Activated CD4-positive, alpha-beta T cell treated with anti-CD3 and anti-CD28 coated beads, Interleukin-2, amount 50 U/mL, for 48 hours (primary cell): ENCODE results near the gene COL21A1.
"Not testable (repeated sequence)": the region's sequence is repeated elsewhere in the genome, so short reads cannot be mapped to it uniquely, and the experiment has no call there.

ENCODE experiments used
- DNase-seq, 2 experiments: peaks; one replicate each; pipeline ENCODE4 v3.0.0-alpha.2; 2020

Gene COL21A1

DNA sequence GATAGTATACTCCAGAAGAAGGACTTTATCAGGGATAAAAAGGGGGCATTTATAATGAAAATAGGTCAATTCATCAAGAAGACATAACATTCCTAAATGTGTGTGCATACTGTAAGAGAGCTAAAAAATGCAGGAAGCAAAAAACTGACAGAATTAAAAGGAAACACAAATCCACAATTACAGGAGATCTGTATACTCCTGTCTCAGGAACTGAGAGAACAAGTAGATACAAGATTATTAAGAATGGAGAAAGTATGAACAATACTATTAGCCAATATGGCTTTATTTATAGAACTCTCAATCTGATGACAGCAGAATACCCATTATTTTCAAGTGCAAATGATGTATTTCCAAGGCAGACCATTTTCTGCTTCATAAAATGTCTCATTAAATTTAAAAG lies 204.3 kb downstream of the COL21A1 start:
- DNase-seq: no peak

- no peak for DNase-seq
Measured at GRCh38 chr6:56041591-56041990, 205.8 kb downstream of the COL21A1 start.

GRCh38 chr6:56040889-56041301 lies 206.5 kb downstream of the COL21A1 start:
- no peak for DNase-seq

GRCh38 chr6:56040223-56040622 lies 207.2 kb downstream of the COL21A1 start:
- DNase-seq: no peak

- no peak for DNase-seq
Measured at GRCh38 chr6:56038764-56039163, 208.6 kb downstream of the COL21A1 start.

DNA sequence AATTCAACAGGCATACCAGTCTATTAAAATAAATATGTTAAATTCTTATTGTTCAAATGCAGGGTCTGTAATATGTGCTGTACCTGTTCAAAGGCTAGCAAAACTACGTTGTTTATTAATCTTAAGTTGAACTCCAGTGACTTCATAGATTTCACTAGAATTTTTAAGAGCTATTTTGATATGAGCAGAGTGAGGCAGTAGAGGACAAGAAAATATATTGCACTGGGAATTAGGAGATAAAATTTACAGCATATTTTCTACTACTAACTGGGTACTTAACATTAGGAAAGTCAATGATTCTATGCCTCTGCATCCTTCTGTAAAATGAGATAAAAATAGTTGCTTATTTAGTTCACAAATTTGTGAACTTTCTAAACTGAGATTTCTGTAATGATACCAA lies 209.8 kb downstream of the COL21A1 start:
- DNase-seq: no peak

GRCh38 chr6:56036916-56037600 lies 210.3 kb downstream of the COL21A1 start:
- DNase-seq: no peak

GRCh38 chr6:56033401-56033800 lies 214.0 kb downstream of the COL21A1 start:
- no peak for DNase-seq

- DNase-seq: no peak
Measured at GRCh38 chr6:56032715-56033260, 214.6 kb downstream of the COL21A1 start.

GRCh38 chr6:56027865-56028264 lies 219.5 kb downstream of the COL21A1 start:
- no peak for DNase-seq

GRCh38 chr6:56026455-56027180 lies 220.8 kb downstream of the COL21A1 start:
- no peak for DNase-seq

DNA sequence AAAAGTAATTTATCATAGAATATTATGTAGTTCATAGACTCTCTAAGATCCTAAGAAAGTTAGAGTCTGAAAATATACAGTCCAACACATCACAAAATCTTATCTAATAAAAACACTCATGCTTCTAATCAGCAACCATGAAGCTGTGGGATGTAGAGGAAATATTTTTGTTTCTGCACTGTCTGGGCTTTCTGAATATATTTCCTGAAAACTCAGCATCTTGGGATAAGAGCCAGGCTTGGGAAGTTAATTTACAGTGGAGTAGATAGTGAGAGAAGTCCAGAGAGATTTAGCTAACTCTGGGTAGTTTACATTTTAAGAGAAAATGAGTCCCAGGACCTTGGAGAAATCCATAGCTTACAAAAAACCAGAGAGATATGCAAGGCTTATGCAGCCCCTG lies 221.6 kb downstream of the COL21A1 start:
- no peak for DNase-seq

DNA sequence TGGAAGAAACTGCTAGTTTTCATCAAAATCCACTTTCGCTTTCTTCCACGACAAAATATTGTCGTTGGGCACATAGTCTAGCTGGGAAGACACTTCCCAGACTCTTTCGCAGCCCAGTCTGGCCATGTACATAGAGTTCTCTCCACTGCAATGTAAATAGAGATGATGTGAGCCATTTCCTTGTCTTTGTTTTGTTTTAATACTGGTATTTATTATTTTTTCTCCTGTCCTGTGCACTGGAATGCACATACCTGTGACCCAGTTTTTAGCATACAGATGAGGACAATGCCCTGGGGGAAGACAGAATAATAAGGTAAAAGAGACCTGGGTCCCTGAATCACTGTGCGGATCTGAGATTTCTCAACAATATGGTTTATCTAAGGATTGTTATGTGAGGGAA lies 222.4 kb downstream of the COL21A1 start:
- no peak for DNase-seq

DNA sequence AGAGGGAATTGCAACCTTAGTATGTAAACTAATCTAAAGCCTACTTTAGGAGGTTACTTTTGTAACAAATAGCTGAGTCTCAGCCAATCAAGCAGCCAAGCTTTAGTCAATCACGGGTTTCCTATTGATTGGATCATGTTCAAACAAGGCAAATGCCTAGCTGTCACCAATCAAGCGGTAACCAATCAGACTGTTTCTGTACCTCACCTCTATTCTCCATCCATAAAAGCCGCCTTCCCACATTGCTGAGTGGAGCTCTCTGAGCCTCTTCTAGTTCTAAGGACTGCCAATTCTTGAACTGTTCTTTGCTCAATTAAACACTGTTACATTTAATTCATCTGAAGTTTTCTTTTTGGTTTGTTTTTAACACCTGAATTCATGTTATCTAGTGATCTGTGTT lies 223.6 kb downstream of the COL21A1 start:
- no peak for DNase-seq

DNA sequence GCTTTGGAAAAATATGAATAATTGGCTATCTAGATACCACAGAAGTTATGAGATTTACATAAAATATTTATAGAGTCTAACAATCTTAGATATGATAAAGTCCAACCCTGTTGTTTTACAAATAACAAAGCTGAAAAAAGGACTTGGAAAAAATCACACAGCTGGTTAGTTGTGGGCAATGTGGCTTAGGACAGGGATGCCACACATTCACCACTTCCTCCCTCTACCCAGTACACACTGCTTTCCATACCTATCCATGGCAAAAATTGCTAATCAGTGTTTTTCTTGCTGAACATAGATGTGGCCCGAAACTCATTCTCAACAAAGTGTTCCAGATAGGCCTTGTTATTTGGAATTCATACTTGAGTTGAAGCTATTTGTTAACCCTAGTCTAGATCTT lies 224.7 kb downstream of the COL21A1 start:
- no peak for DNase-seq

DNA sequence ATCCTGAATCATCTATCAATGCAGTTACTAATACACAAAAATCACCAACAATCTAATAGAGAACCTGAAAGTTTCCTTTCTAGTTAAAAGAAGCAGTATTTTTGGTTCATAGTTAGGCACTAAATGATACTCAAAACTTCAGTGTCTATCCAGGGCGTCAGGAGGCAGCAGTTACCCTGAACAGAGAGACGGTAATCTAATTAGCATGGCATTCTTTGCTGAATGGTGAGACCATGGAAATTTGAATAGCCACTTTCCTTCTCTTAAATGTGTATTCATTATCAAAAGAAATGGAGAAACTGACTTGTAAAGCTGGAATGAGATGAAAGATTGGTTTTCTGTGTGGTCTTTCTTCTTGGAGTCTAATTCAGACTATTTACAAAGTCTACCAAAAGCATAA lies 225.4 kb downstream of the COL21A1 start:
- DNase-seq: no peak

DNA sequence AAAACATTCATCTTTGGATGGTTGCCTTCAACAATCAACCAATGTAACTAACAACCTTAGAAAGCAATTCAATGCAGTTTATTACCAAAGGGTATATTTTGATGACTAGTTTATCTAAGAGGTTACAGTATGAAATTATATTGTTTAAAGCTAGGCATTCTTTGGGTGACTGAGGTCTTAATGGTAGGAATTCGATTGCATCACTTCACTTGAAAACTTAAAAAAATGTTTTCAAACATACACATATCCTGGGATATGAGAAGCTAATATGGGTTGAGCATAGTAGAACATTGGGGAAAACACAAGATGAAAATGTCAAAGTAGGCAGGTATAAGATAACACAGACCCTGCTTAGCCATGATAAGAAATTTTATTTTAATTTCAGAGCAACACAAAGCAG lies 227.4 kb downstream of the COL21A1 start:
- no peak for DNase-seq

DNA sequence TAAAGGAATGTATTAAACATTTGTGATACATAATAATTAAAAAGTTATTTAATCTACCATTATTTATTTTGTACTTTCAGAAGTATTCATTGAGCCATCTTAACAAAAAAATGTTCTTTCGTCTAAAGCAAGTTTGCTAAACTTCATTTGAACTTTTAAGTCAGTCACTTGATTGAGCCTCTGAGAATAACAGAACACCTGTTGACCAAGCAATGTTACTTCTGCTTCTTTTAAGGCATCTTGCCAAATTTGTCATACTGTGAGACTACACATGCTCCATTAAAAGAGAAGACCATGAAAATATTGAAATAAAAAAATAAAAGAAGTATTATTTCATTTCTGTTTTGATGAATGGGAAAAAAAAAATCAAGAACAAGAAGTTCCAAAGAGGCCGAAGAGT lies 230.2 kb downstream of the COL21A1 start:
- DNase-seq: no peak

DNA sequence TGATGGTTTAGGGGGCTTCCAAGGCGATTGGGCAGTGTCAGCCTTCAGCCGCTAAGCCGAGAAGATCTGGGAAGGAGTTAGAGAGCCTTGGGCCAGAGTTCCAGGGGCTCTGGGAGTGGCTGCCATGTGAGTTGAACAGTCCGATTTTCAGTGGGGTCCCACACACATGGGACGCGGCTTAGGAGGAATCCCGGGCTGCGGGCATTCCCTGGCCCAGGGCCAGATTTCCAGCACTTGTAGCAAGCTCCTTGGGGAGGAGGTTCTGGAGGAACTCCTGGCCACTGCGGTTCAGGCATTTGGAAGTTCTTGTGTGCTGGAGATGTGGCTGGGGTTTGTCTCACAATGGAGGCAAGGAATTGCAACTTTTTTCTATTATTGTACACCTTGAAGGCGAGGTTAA lies 233.3 kb downstream of the COL21A1 start:
- DNase-seq: not testable (repeated sequence)

GRCh38 chr6:56009636-56010035 lies 237.7 kb downstream of the COL21A1 start:
- no peak for DNase-seq
